ENCODE data around the gene HOXA5.

The HOXA5 gene

DNA sequence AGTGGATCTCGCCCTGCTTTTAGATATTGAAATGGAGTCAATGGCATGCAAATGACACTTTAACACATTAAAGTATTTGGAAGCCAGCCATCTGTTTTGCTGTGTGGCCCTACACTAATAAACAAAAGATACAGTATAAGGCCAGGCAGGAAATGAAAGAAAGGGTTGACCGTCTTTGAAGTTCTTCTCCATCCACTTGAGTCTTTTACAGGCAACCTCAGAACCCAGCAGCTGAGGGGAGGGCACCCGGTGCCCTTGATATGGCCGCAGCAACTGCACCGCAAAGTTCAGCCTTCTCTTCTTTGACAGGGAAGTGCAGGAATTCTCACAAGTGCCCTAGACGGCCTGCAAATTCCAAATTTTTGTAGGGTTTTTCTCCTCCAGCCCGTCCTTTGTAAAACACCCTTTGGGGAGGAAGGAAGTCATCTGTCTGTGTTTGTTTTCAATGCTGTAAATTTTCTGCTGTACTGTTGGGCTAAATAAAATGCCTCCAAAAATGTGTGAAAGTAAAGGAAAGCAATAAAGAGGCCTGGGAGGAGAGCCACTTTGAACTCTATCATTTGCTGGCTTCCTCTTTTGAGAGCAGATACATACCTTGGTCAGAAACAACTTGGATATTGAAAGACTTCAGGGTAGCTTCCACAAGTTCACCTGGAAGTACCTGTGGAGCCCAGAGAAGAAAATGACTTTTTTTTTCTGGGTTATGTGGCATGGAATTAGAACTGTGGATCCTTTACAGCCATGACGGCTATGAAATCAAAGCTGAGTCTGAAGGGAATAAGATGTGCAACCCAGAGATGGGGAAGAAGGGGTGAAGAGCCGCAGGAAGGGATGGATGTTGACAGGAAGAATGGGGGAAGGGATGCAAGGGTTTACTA, 51.3 kb downstream of the HOXA5 start:
- no peak for DNase-seq

DNA sequence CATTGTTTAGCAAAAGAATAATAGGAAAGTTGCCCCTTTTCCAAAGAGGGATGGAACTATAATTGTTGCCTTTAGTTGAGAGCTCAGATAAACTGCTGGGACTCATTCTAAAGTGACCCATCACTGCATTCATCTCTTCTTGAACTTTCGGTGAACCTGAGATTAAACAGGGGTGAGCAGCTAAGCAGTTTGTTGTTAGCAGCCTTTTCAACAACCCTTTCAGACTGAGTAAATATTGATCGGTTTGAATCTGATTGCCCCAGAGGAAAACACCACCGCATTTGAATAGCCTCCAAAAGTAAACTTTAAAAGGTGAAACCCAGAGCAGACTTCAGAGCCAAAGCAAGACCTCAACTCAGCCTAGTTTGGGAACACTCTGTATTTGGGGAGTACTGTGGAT, 52.4 kb downstream of the HOXA5 start:
- no peak for DNase-seq
